Measurements from ENCODE around the gene GSX1.

DNA sequence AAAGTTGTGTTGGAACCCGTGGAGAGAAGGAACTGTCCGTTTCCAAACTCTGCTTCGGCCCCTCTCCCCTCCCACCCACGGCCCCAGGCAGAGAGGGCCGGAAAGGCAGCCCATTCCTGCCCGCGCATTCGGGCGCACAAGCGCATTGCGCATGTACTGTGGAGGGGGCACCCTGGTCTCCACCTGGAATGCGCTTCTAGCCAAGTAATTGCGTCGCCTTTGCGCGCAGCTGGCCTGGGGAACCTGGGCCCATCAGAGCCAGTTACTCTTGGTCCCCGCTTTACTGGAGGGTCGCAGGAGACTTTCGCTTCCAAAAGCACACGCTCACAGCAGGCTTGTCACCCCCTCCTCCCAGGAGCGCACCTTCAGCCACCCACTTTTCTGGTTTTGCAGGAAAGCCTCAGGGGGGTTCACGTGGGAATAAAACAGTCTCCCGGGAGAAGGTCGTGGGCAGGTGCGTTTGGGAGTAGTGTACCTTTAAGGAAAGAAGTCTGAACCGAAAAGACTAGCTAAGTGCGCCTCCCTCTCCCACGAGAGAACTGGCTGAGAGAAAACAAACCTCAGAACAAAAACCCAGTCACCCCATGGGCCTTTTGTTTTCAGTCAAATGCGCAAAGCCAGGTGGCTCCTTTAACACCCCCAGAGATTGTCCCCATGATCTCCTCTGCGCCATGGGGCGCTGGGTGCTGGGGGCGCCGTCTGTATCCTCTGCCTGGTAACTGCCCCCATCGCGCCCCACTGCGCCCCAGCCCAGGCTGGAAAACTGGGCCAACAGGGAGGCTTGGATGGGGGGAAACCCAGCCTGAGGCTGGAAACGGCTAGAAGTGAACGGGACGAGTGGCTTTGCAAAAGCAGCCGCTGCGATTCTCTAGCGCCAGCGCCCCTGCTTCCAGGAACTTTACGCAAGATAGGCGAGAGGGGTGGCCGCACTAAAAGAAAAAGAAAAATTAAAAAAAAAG is 28.5 kb downstream of the GSX1 start:
- TF ChIP-seq, protein P1, sequence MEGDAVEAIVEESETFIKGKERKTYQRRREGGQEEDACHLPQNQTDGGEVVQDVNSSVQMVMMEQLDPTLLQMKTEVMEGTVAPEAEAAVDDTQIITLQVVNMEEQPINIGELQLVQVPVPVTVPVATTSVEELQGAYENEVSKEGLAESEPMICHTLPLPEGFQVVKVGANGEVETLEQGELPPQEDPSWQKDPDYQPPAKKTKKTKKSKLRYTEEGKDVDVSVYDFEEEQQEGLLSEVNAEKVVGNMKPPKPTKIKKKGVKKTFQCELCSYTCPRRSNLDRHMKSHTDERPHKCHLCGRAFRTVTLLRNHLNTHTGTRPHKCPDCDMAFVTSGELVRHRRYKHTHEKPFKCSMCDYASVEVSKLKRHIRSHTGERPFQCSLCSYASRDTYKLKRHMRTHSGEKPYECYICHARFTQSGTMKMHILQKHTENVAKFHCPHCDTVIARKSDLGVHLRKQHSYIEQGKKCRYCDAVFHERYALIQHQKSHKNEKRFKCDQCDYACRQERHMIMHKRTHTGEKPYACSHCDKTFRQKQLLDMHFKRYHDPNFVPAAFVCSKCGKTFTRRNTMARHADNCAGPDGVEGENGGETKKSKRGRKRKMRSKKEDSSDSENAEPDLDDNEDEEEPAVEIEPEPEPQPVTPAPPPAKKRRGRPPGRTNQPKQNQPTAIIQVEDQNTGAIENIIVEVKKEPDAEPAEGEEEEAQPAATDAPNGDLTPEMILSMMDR (IDR thresholded peaks at IDR 0.05; ENCODE audit: poor library complexity), result no peak
- TF ChIP-seq EZH2 (IDR thresholded peaks at IDR 0.05; ENCODE audit: borderline replicate concordance), result no peak
- no peak for TF ChIP-seq EZH2phosphoT487 (IDR thresholded peaks at IDR 0.05; ENCODE audit: low read depth, severe bottlenecking, unreplicated experiment)

Measured in hepatocyte (in vitro differentiated cells).